Endothelial cell of umbilical vein (primary cell): ENCODE data around the gene OR10P1.

ENCODE experiments used
- EZH2 ChIP-seq: IDR thresholded peaks from 2 replicates; pipeline ENCODE4 v1.6.1; 2012; ENCODE audit warnings: borderline replicate concordance, low read depth, mild to moderate bottlenecking, moderate library complexity, low read length, inconsistent platforms; ENCODE audit not compliant: severe bottlenecking
- FOS ChIP-seq: IDR thresholded peaks from 2 replicates; pipeline ENCODE4 v1.6.1; 2011; ENCODE audit warnings: mild to moderate bottlenecking, low read length, moderate library complexity, borderline replicate concordance; ENCODE audit not compliant: insufficient read depth
- JUN ChIP-seq: IDR thresholded peaks from 2 replicates; pipeline ENCODE4 v1.6.1; 2011; ENCODE audit warnings: borderline replicate concordance, low read depth; ENCODE audit not compliant: insufficient read length, insufficient read depth
- MYC ChIP-seq: IDR thresholded peaks from one replicate; pipeline ENCODE4 v1.6.1; 2011; ENCODE audit warnings: mild to moderate bottlenecking, low read depth, low read length
- POLR2A ChIP-seq: IDR thresholded peaks from 2 replicates; pipeline ENCODE4 v1.6.1; 2012; ENCODE audit warnings: low read depth, mild to moderate bottlenecking, control low read depth, low read length
- POLR2AphosphoS5 ChIP-seq: IDR thresholded peaks from 2 replicates; pipeline ENCODE4 v1.6.1; 2012; ENCODE audit warnings: low read depth, mild to moderate bottlenecking, control low read depth, low read length, moderate library complexity; ENCODE audit not compliant: insufficient read depth
- TF ChIP-seq, protein P1 (sequence below): IDR thresholded peaks from 2 replicates; pipeline ENCODE4 v1.6.1; 2011; ENCODE audit not compliant: insufficient read depth, insufficient read length
- TF ChIP-seq, protein P2 (sequence below), 2 donors: IDR thresholded peaks; 1 replicate in 1 of 2; 2 replicates in 1 of 2; pipeline ENCODE4 v1.5.1; 2011; ENCODE audit warnings: low read length in 2 of 2, mild to moderate bottlenecking in 2 of 2, moderate library complexity in 2 of 2, control low read depth in 1 of 2, inconsistent platforms in 1 of 2, low read depth in 1 of 2; ENCODE audit not compliant: insufficient read depth in 1 of 2; ENCODE audit errors: extremely low read depth in 1 of 2

DNA sequence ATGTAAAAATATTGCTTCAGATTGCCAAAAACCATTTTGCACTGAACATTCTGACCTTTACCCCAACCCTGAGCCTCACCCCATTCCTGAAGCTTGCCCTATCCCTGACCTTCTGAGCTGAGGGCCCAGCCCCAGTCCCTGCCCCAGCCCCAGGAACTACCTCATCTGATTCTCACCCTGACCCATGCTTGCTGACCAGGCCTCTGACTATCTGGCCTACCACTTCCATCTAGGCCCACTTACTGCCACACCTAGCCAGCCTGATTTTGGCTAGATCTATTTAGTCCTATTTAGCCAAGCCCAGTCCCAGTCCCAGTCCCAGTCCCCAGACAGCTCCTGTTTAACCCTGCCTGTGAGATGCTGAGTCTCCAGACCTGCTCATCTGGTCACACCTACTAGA is 33.6 kb downstream of the OR10P1 start:
- TF ChIP-seq, protein P1, sequence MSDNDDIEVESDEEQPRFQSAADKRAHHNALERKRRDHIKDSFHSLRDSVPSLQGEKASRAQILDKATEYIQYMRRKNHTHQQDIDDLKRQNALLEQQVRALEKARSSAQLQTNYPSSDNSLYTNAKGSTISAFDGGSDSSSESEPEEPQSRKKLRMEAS: no peak
- no peak for TF ChIP-seq POLR2A
- no peak for TF ChIP-seq EZH2
- TF ChIP-seq, protein P2, sequence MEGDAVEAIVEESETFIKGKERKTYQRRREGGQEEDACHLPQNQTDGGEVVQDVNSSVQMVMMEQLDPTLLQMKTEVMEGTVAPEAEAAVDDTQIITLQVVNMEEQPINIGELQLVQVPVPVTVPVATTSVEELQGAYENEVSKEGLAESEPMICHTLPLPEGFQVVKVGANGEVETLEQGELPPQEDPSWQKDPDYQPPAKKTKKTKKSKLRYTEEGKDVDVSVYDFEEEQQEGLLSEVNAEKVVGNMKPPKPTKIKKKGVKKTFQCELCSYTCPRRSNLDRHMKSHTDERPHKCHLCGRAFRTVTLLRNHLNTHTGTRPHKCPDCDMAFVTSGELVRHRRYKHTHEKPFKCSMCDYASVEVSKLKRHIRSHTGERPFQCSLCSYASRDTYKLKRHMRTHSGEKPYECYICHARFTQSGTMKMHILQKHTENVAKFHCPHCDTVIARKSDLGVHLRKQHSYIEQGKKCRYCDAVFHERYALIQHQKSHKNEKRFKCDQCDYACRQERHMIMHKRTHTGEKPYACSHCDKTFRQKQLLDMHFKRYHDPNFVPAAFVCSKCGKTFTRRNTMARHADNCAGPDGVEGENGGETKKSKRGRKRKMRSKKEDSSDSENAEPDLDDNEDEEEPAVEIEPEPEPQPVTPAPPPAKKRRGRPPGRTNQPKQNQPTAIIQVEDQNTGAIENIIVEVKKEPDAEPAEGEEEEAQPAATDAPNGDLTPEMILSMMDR (IDR thresholded peaks at IDR 0.05; ENCODE audit: extremely low read depth in 1 of 2, insufficient read depth in 1 of 2, low read depth in 1 of 2, low read length in 2 of 2): no peak
- TF ChIP-seq POLR2AphosphoS5: no peak
- no peak for TF ChIP-seq FOS
- TF ChIP-seq JUN: no peak
- no peak for TF ChIP-seq MYC
